ENCODE data around the gene BHLHA9.
A peak's percentile ranks its signal among the peaks of the same experiment; 100 is the strongest.
"Not testable (repeated sequence)": the region's sequence is repeated elsewhere in the genome, so short reads cannot be mapped to it uniquely, and the experiment has no call there.

The BHLHA9 gene

DNA sequence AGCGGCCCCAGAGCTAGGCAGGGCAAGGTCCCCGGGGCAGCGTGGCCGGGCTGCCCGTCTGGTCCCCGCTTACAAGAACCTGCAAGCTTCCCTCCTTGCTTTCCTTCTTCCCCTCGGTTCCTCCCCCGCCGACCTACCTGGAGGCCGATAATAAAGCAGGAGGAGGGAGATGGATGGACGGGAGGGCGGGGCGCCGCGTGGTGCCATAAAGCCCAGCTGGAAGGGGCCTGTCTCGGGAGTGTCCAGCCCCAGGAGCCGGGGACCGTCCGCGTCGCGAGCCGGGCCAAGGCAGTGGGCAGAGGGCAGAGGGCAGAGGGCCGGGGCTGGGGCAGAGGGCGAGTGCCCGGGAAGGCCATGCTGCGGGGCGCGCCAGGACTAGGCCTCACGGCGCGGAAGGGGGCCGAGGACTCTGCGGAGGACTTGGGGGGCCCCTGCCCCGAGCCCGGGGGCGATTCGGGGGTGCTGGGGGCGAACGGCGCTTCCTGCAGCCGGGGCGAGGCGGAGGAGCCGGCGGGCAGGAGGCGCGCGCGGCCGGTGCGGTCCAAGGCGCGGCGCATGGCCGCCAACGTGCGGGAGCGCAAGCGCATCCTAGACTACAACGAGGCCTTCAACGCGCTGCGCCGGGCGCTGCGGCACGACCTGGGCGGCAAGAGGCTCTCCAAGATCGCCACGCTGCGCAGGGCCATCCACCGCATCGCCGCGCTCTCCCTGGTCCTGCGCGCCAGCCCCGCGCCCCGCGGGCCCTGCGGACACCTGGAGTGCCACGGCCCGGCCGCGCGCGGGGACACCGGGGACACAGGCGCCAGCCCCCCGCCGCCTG is at the start of gene BHLHA9:
Gene BHLHA9, plus strand, starts transcription at position 235 of the 820 bp plus-strand sequence. Its CDS starts 120 bp downstream, at position 355.
- DNase-seq: no peak

GRCh38 chr17:1221209-1221608 is 49.0 kb upstream of the BHLHA9 start:
- no peak for DNase-seq

DNA sequence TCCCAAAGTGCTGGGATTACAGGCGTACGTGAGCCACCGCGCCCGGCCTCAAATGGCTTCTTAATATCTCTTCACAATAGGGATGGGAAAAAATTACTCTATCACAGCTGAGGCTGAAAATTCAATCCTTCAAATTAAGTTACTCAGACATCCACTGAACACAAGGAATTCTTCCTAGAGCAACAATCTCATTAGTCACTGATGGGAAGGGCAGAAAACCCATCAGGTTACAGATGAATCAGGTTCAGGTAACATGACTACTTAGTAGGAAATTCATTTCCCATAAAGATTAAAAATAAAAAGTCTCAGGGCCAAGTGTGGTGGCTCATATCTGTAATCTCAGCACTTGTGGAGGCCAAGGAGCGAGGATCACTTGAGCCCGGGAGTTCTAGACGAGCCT is 47.9 kb upstream of the BHLHA9 start:
- DNase-seq: no peak

DNA sequence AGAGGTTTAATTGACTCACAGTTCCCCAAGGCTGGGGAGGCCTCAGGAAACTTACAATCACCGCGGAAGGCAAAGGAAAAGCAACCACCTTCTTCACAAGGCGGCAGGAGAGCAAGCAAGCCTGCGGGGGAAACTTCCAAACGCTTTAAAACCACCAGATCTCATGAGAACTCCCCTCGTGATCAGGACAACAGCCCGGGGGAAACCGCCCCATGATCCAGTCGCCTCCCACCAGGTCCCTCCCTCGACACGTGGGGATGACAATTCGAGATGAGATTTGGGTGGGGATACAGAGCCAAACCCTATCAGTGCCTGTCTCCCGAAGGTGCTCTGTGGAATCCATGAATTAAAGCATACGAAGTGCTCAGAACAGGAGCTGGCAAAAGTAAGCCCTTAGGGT is 46.6 kb upstream of the BHLHA9 start:
- no peak for DNase-seq

DNA sequence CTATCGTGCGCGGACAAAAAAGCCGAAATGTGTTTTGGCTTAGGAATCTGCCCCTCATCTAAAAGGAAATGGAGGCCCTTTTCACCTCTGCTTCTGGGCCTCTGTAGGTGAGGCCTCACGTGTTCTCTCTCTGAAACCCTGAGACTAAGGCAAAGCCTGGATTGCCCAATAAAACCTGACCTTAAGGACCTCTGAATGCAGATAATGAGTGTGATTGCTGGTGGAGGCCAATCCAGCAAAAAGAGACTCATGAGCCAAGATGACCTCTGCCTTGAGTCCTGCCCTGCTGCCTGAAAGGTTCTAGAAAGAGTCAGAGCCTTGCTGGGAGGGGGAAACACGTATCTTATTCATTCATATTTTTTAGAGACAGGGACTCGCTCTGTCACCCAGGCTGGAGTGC is 45.9 kb upstream of the BHLHA9 start:
- DNase-seq: no peak

GRCh38 chr17:1226308-1226707 is 43.9 kb upstream of the BHLHA9 start:
- no peak for DNase-seq

DNA sequence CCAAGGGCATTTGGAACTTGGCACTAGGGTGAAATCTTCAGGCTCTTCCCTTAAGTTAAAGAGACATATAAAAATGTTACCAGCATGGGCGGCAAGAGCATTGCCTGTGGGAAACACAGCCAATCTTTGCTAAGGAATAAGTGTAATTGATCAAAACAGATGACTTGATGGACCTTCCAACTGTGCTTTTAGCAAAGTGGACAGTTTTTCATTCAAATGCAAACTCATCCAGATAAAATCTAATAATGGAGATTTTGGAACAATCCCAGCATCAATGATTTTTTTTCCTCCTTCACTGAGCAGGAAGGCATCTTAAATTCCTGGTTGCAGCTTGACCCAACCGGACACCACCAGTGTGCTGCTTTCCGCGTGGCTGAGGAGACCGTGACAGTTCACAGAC is 42.9 kb upstream of the BHLHA9 start:
- DNase-seq: no peak

DNA sequence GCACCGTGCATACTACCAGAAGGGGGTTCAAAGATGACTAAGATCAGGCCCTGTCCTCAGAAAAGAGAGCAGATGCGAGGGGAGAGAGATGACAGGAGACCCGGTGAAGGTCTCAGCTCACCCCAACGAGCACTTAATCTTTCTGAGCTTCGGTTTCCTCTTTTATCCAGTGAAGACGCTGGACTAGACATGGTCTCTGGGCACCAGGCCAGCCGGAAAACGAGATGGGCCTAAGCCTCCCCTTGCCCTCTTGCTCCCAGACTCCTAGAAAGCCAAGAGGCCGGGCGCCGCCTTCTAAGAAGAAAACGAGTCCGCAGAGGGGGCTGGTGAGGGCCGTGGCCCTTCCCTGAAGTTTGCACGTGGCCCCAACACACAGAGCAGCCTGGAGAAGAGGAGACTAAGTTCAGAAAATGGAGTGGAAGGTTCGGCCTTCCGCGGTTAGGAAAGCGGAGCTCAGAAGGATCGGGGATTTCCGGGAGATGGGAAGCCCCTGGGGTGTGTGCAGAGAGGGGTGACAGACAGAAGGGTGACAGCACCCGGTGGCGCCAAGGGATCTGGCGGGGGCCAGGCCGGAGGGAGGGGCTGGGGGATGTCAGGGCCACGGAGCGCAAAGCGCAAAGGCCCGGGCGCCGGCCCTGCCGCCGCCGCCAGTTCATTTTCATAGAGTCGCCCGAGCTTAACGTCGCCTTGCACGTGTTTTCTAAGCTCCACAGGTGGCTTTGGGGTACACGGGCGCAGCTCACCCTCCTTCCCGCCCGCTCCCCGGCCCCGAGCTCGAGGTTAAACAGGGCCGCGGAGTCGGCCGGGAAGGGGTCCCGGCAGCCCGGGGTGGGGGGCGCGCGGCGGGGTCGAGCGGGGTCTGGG is 42.1 kb upstream of the BHLHA9 start:
- DNase-seq: no peak

- no peak for DNase-seq
These were observed 41.4 kb upstream of the BHLHA9 start for GRCh38 chr17:1228781-1229348.

DNA sequence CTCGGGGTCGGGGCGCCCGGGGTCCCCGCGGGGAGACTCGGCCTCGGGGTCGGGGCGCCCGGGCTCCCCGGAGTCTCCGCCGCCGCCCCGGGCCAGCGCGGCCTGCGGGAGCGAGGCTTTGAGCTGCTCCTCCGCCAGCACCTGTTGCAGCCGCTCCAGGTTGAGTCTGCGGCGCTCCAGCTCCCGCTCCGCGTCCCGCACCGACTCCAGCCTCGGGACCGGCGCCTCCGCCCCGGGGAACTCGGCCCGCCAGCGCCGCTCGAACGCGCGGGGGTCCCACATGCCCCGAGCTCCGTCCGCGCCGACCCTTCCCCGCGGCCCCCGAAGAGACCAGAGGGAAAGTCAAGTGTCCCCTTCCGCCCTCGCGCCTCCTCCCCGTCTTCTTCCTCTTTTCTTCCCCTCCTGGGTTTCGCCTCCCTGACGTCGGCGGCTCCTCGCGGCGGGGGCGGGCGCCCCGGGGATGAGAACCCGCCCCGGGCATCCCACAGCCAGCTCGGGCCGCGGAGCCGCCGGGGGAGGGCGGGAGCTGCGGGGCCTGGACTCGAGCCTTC is 40.8 kb upstream of the BHLHA9 start:
- peak; percentile 69 for DNase-seq

GRCh38 chr17:1229900-1230501 is 40.2 kb upstream of the BHLHA9 start:
- DNase-seq: no peak

DNA sequence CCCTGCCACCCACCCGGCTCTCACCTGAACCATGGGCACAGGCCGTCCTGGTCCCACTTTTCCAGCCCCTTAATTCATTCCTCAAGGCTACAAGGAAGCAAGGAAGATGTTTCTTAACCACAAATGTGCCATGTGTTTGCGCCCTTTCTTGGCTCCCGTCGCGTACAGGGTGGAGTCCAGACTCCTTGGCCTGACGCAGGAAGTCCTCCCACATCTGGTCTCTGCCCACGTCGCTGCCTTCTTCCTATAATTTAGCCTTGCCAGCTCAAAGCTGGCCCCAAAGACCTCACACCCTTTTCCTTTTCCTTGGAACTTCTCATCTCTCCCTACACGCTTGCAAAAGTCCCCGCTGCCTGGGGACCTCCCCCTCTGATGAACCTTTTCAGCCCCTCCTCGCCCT is 38.8 kb upstream of the BHLHA9 start:
- DNase-seq: no peak

GRCh38 chr17:1232331-1232730 is 37.9 kb upstream of the BHLHA9 start:
- DNase-seq: no peak

GRCh38 chr17:1232786-1233185 is 37.5 kb upstream of the BHLHA9 start:
- DNase-seq: no peak

GRCh38 chr17:1234455-1234854 is 35.8 kb upstream of the BHLHA9 start:
- DNase-seq: no peak

DNA sequence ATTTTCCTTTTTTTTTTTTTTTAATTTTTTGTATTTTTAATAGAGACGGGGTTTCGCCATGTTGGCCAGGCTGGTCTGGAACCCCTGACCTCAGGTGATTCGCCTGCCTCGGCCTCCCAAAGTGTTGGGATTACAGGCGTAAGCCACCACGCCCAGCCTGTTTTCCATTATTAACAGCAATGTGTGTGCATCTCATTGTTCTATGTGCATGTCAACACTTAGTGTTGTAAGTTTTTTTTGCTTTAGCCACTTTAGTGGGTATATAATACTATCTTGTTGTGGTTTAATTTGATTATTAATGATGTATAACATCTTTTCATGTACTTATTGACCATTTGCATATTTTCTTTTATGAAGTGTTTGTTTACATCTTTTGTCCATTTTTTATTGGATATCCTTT is 32.8 kb upstream of the BHLHA9 start:
- DNase-seq: no peak

GRCh38 chr17:1239210-1239609 is 31.0 kb upstream of the BHLHA9 start:
- DNase-seq: no peak

- DNase-seq: not testable (repeated sequence)
These were observed 29.8 kb upstream of the BHLHA9 start for GRCh38 chr17:1240426-1240825.

DNA sequence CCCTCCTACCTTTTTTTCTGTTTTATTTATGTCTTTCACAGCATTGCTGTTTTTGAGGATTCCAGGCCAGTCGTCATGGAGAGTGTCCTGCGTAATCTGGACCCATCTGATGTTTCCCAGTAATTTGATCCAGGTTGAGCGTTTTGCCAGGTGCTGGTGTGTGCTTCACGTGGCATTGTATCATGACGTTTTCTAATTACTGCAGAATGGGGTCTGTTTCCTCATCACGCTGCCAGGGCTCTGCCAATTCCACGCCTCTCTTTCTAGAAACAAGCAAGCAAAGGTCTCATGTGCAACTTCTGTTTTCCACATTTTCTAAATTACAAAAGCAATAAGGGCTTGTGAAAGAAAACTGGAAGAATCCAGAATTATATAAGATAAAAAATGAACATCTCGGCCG is 28.3 kb upstream of the BHLHA9 start:
- no peak for DNase-seq

GRCh38 chr17:1244606-1245012 is 25.6 kb upstream of the BHLHA9 start:
- DNase-seq: no peak

- no peak for DNase-seq
These were observed 18.2 kb upstream of the BHLHA9 start for GRCh38 chr17:1251866-1252608.

DNA sequence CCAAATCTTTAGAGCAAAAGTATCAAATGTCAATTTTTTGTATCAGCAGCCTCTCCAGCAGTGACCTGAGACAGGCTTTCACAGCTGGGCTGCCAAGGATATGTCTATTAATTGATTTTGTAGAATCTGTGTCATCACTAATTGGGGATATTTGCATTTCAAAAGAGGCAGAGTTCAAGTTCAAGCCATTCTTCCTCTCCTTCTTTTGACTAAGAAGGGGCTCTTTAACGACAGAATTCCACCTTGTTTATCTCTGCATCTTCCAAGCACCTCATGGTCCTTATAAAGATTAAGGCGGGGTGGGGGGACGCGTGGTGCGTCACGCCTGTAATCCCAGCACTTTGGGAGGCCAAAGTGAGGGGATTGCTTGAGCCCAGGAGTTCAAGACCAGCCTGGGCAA is 15.2 kb upstream of the BHLHA9 start:
- no peak for DNase-seq
